Thyroid gland (tissue), 4 donors: ENCODE results near the gene CFAP299.
"Not testable (repeated sequence)": the region's sequence is repeated elsewhere in the genome, so short reads cannot be mapped to it uniquely, and the experiment has no call there.

Source experiments
- CTCF ChIP-seq, 6 experiments: fragments of 200-600 bp in 3 of 6; fragments of 450-650 bp in 3 of 6; sonication (generic) in 3 of 6; IDR thresholded peaks; one replicate each; pipeline ENCODE4 v1.5.1; 2016 to 2019; ENCODE audit warnings: antibody characterized with exemption in 6 of 6, mild to moderate bottlenecking in 2 of 6, inconsistent platforms in 1 of 6, moderate library complexity in 1 of 6
- POLR2A ChIP-seq, 2 donors: fragments of 450-650 bp; IDR thresholded peaks; one replicate each; pipeline ENCODE4 v1.6.1; 2017; ENCODE audit warnings: antibody characterized with exemption in 2 of 2, mild to moderate bottlenecking in 2 of 2, moderate library complexity in 1 of 2

- TF ChIP-seq CTCF, POLR2A (IDR thresholded peaks at IDR 0.05): not testable (repeated sequence)
Measured at GRCh38 chr4:80342684-80343083, 7.2 kb downstream of the CFAP299 start.
